ENCODE results near the gene C2CD4A. TPM values are rescaled to one million over a fixed set of nuclear protein-coding genes. Genes with fewer than 3 reads are reported as not detected.

The C2CD4A gene
- total RNA-seq, 4 donors from 2014 or later, result 0.09 to 0.60 TPM; not detected in 2

DNA sequence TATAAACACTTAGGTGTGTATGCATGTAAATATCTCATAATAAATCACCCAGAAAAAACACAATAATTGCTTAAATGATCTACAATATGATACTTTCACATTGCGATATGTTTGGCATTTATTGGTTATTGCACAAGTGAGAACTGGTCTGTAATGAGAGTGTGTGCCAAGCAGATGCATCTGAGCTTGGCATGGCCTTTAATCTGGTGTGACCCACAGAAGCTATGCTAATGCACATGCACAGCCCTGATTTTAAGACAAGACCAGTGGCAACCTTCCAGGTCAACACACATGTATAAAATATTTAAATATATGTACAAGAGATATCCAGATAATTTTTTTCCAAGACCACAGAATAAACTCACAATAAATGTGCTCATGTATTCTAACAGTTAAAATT is 42.7 kb downstream of the C2CD4A start:
- TF ChIP-seq, protein P1, sequence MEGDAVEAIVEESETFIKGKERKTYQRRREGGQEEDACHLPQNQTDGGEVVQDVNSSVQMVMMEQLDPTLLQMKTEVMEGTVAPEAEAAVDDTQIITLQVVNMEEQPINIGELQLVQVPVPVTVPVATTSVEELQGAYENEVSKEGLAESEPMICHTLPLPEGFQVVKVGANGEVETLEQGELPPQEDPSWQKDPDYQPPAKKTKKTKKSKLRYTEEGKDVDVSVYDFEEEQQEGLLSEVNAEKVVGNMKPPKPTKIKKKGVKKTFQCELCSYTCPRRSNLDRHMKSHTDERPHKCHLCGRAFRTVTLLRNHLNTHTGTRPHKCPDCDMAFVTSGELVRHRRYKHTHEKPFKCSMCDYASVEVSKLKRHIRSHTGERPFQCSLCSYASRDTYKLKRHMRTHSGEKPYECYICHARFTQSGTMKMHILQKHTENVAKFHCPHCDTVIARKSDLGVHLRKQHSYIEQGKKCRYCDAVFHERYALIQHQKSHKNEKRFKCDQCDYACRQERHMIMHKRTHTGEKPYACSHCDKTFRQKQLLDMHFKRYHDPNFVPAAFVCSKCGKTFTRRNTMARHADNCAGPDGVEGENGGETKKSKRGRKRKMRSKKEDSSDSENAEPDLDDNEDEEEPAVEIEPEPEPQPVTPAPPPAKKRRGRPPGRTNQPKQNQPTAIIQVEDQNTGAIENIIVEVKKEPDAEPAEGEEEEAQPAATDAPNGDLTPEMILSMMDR (IDR thresholded peaks at IDR 0.05), result no peak
- ATAC-seq (ENCODE audit: low FRiP score), result no peak
- DNase-seq (ENCODE audit: low spot score), result no peak

DNA sequence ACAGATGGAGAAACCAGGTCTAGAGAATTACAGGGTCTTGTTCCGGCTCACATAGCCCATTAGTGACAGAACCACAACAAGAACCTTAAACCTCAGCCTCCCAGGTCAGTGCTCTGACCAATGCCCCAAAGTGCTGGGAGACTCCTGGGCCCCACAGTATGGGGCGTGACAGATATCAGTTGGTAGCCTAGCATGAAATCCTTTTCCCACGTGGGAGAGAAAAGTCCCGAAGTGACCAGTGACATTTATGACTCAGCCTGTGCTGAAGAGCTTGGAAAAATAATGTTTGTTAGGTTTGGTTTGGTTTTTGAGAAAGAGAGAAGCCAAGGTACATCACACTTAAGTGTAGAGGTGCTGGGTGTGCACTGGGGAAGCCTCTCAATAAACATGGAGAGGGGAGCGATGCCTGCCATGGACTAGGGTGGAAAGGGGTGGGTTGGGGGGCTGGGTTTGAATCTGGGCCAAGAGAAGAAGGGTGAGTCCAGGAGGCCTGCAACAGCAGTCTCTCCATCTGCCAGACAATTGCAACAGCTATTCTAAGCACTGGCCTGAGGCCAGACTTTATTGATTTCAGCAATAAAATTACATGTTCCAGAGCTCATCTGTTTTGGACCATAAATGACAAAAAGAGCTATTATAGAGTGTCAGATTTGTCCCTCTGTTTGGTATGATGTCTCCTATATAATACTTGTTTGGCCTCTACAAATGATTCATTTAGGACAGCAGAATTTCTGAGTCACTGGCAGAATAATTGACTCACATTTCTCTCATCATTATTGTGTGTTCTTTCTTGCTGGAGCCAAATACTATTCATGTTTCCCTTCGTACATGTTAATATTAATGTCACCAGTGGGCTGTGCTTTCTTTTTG is 43.4 kb downstream of the C2CD4A start:
- TF ChIP-seq, protein P1 (IDR thresholded peaks at IDR 0.05), result no peak
- DNase-seq (ENCODE audit: low spot score), result no peak
- peak; percentile 53 for ATAC-seq (ENCODE audit: low FRiP score)

DNA sequence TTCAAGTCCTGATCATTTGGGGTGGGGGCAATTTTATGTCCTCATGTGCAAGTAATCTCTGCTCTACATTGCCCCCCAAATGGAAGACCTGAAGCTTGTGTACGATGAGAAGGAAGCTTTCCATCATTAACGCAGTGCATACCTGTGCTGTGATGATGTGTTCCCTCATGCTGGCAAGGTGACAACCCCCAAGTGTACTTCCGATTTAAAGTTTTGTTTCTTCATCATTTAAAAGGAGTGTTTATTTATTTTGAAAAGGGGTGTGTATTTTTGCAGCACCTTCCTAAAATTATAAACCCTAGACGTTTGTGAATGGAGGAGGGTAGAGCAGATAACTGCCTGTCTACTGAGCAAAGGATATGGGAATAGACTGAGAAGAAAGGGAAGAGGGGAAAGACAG is 45.3 kb downstream of the C2CD4A start:
- TF ChIP-seq, protein P1 (IDR thresholded peaks at IDR 0.05), result no peak
- DNase-seq (ENCODE audit: low spot score) (no peak), ATAC-seq (ENCODE audit: low FRiP score) (no peak)

DNA sequence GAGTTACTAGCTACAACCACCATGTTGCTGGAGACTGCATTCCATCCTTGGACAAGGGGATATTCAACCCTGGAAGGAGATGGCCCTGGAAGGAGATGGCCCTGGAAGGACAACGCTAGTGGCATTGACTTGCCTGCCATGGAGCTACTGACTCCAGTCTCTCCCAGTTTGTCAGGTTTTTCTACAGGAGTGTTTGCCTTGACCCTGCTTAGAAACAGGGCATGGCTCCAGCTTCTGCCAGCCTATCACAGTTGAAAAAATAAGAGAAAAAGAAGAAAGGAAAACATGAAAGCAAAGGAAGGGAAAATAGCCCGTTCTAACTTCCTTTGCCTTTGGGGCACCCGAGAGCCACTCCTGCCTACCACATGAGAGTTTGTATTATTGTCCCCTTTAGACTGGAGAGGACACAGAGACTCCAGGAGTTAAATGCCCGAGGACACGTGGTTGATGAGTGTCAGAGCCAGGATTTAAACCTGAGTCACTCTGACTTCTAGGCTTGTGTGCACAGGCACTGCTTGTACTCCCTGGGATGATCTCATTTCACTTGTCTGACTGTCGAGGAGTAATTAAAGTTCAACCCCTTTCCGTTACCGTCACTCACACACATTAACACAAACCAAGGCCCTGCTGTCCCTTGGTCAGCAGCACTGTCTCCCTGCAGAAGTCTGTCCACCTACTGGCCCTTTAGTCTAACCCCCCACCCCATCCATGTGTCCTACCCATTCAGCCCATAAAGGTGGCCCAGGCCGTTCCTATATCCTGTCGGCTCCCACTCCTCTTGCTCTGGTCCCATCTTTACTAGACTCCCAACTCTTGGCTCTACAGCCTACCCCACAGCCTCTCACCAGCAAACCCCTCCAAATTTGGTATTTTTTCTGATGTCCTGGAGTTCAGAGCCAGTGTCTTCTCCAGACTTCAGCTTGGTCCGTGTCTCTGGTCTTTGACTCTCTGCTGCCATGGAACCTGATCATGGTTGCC is 46.1 kb downstream of the C2CD4A start:
- ATAC-seq (ENCODE audit: low FRiP score) (no peak), DNase-seq (ENCODE audit: low spot score) (no peak)
- TF ChIP-seq, protein P1 (IDR thresholded peaks at IDR 0.05), result no peak

DNA sequence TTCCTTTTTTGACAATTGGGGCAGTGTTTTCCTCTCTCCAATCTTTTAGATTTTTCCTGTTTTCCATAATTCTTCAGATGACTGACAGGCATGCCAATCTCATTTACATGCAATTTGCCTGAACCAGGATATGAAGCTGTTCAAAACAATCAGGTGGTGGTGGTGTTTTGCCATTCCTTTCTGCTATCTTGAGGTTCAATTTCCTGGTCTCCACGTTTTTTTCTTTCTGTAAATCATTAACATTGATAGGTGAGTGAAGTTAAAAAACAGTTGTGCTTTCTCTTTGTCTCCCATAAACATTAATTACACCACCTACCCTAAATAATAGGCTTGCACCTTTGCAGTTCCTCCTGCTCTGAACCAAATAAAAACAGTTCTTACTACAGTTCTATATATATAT is 49.1 kb downstream of the C2CD4A start:
- TF ChIP-seq, protein P1 (IDR thresholded peaks at IDR 0.05), result no peak
- ATAC-seq (ENCODE audit: low FRiP score) (no peak), DNase-seq (ENCODE audit: low spot score) (no peak)

DNA sequence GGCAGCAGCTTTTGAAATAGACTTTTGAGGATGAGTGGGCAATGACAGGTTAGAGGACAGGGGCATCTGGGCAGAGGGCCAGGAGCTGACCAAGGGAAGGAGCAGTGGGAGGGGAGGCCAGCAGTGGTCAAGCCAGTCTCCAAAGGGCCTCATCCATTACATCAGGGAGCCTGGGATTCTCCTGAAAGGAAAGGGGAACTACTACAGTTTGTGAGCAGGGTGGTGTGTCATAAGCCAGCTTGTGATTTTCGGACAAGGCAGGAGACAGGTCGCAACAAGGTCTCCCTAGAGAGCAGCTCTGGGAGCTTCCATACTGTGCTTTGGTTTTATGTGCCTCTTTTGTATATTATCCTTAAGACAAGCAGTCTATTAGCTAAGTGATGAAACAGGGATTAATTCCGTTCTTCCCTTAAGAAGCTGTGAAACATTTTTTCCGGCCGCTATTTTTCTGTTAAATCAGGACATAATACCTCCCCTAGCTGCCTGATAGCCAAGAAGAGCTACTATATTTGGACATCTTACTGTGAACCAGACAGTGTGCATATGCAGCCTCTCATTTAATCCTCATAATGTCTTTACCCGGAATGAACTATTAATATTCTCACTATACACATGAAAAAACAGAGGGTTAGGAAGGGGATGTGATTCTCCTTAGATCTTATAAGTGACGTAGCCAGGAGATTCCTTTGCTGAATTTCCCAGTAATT is 51.9 kb downstream of the C2CD4A start:
- ATAC-seq (ENCODE audit: low FRiP score), result no peak
- DNase-seq (ENCODE audit: low spot score), result no peak
- TF ChIP-seq, protein P1 (IDR thresholded peaks at IDR 0.05), result no peak
